Endothelial cell of umbilical vein (primary cell): ENCODE data around the gene EEA1. TPM values are rescaled to one million over a fixed set of nuclear protein-coding genes. Genes with fewer than 3 reads are reported as not detected.

Experiments used
- BruUV-seq: library from RNA; stranded (reverse); fragments of 400-500 nt; replicated peaks from 2 replicates; lab custom pipeline; 2021; lab: Mats Ljungman, UMichigan
- CTCF ChIA-PET: fragments of 300-600, 350-600 bp; sonication (Branson Sonifier 250); formaldehyde crosslinking; loops from one replicate; lab custom pipeline; 2021; ENCODE audit warnings: antibody characterized with exemption, inconsistent platforms; lab: Charles Lee
- POLR2A ChIA-PET: fragments of 300-600, 350-600 bp; sonication (Branson Sonifier 250); formaldehyde crosslinking; loops from one replicate; lab custom pipeline; 2021; ENCODE audit warnings: antibody characterized with exemption, inconsistent platforms; lab: Charles Lee
- DNase-seq: peaks from one replicate; pipeline ENCODE4 v3.0.0-alpha.2; 2011; ENCODE audit warnings: low read depth, low spot score
- FAIRE-seq: peaks from 2 replicates; lab custom pipeline; 2011; peaks lifted over from hg19 to GRCh38; lab: Jason Lieb, UNC
- H2AFZ ChIP-seq: 2 replicates; pipeline ENCODE4 v1.6.0; 2012; ENCODE audit warnings: low read depth, low read length, control low read depth, inconsistent platforms
- H3K27ac ChIP-seq: 2 replicates; pipeline ENCODE4 v1.5.1; 2011; ENCODE audit warnings: low read depth, mild to moderate bottlenecking, control low read depth, low read length, moderate library complexity; ENCODE audit not compliant: insufficient read depth
- H3K27me3 ChIP-seq, 2 experiments: 2 replicates each; pipeline versions ENCODE4 v1.6.0 to v1.6.1; 2011; ENCODE audit warnings: low read length in 2 of 2, mixed read lengths in 1 of 2; ENCODE audit not compliant: control insufficient read depth in 2 of 2, insufficient read depth in 2 of 2
- H3K36me3 ChIP-seq, 2 experiments: 2 replicates in 1 of 2; 3 replicates in 1 of 2; pipeline ENCODE4 v1.5.1; 2011; ENCODE audit warnings: low read length in 2 of 2, mild to moderate bottlenecking in 1 of 2, moderate library complexity in 1 of 2; ENCODE audit not compliant: control insufficient read depth in 2 of 2, insufficient read depth in 2 of 2; ENCODE audit errors: extremely low read depth in 1 of 2
- H3K4me1 ChIP-seq: 3 replicates; pipeline ENCODE4 v1.5.1; 2011; ENCODE audit warnings: mild to moderate bottlenecking, low read length; ENCODE audit not compliant: control insufficient read depth, insufficient read depth; ENCODE audit errors: extremely low read depth
- H3K4me2 ChIP-seq: 2 replicates; pipeline ENCODE4 v1.6.1; 2011; ENCODE audit warnings: low read length, control low read depth, mixed read lengths; ENCODE audit not compliant: insufficient read depth
- H3K4me3 ChIP-seq, 3 experiments: fragments of 200-600 bp in 1 of 3; sonication (generic), shearing (Covaris generic) in 1 of 3; replicated peaks in 1 of 3; 2 replicates each; pipeline ENCODE4 v1.5.1; 2011 to 2016; ENCODE audit warnings: control low read depth in 3 of 3, low read length in 3 of 3, mild to moderate bottlenecking in 2 of 3, inconsistent platforms in 1 of 3, low read depth in 1 of 3, moderate library complexity in 1 of 3; ENCODE audit not compliant: insufficient read depth in 1 of 3
- H3K79me2 ChIP-seq: 2 replicates; pipeline ENCODE4 v1.6.0; 2012; ENCODE audit warnings: low read length, inconsistent platforms; ENCODE audit not compliant: control insufficient read depth, insufficient read depth
- H3K9ac ChIP-seq: replicated peaks from 2 replicates; pipeline ENCODE3; 2011; ENCODE audit warnings: low read length, control low read depth; ENCODE audit not compliant: insufficient read depth; ENCODE audit errors: extremely low read depth
- H3K9me1 ChIP-seq: replicated peaks from 3 replicates; pipeline ENCODE4 v1.6.0; 2011; ENCODE audit warnings: mild to moderate bottlenecking, low read length; ENCODE audit not compliant: control insufficient read depth, insufficient read depth; ENCODE audit errors: extremely low read depth
- H3K9me3 ChIP-seq: replicated peaks from 2 replicates; pipeline ENCODE4 v1.5.1; 2012; ENCODE audit warnings: low read length, inconsistent platforms; ENCODE audit not compliant: control insufficient read depth, insufficient read depth
- H4K20me1 ChIP-seq: replicated peaks from 2 replicates; pipeline ENCODE3; 2011; ENCODE audit warnings: mild to moderate bottlenecking, low read length; ENCODE audit not compliant: control insufficient read depth, insufficient read depth; ENCODE audit errors: extremely low read depth
- FOS ChIP-seq: IDR thresholded peaks from 2 replicates; pipeline ENCODE4 v1.6.1; 2011; ENCODE audit warnings: mild to moderate bottlenecking, low read length, moderate library complexity, borderline replicate concordance; ENCODE audit not compliant: insufficient read depth
- GATA2 ChIP-seq: IDR thresholded peaks from 2 replicates; pipeline ENCODE4 v1.7.0; 2011; ENCODE audit warnings: low read depth, mild to moderate bottlenecking, moderate library complexity, mixed read lengths, low read length; ENCODE audit not compliant: insufficient read length, insufficient read depth
- JUN ChIP-seq: IDR thresholded peaks from 2 replicates; pipeline ENCODE4 v1.6.1; 2011; ENCODE audit warnings: borderline replicate concordance, low read depth; ENCODE audit not compliant: insufficient read length, insufficient read depth
- MYC ChIP-seq: IDR thresholded peaks from one replicate; pipeline ENCODE4 v1.6.1; 2011; ENCODE audit warnings: mild to moderate bottlenecking, low read depth, low read length
- POLR2A ChIP-seq: IDR thresholded peaks from 2 replicates; pipeline ENCODE4 v1.6.1; 2012; ENCODE audit warnings: low read depth, mild to moderate bottlenecking, control low read depth, low read length
- POLR2AphosphoS5 ChIP-seq: IDR thresholded peaks from 2 replicates; pipeline ENCODE4 v1.6.1; 2012; ENCODE audit warnings: low read depth, mild to moderate bottlenecking, control low read depth, low read length, moderate library complexity; ENCODE audit not compliant: insufficient read depth
- dilution Hi-C: fragments of 300-500 bp; cut with MboI; formaldehyde crosslinking; loops from one replicate; pipeline ENCODE4 v1.15.0; 2019; ENCODE audit warnings: low sequenced_read_pairs; ENCODE audit not compliant: extremely low pct_ligation_motif_present
- intact Hi-C: fragments of 100-400 bp; cut with micrococcal nuclease; formaldehyde crosslinking; loops from one replicate; pipeline ENCODE4 v1.10.0; 2022
- polyA plus RNA-seq, 4 experiments: library from polyadenylated mRNA; depleted of rRNA in 3 of 4; stranded (reverse) in 3 of 4; unstranded in 1 of 4; fragments of >200 nt; gene quantifications; 2 replicates each; pipeline versions ENCODE4 v1.2.1 to v1.2.3, GENCODE V29; 2011 to 2012; ENCODE audit warnings: missing spikeins in 1 of 4
- total RNA-seq: library from RNA; stranded (reverse); gene quantifications from 2 replicates; pipeline ENCODE4 v1.2.3, GENCODE V29; 2021
- TF ChIP-seq, protein P1 (sequence below): IDR thresholded peaks from 2 replicates; pipeline ENCODE4 v1.6.1; 2011; ENCODE audit not compliant: insufficient read depth, insufficient read length
- TF ChIP-seq, protein P2 (sequence below), 2 donors: IDR thresholded peaks; 1 replicate in 1 of 2; 2 replicates in 1 of 2; pipeline ENCODE4 v1.5.1; 2011; ENCODE audit warnings: low read length in 2 of 2, mild to moderate bottlenecking in 2 of 2, moderate library complexity in 2 of 2, control low read depth in 1 of 2, inconsistent platforms in 1 of 2, low read depth in 1 of 2; ENCODE audit not compliant: insufficient read depth in 1 of 2; ENCODE audit errors: extremely low read depth in 1 of 2

EEA1 gene
- total and polyA plus RNA-seq, 2 donors (not counting 3 experiments of a cell fraction or from before 2014, with no cell fraction given), result 2.6 to 38.8 TPM

DNA sequence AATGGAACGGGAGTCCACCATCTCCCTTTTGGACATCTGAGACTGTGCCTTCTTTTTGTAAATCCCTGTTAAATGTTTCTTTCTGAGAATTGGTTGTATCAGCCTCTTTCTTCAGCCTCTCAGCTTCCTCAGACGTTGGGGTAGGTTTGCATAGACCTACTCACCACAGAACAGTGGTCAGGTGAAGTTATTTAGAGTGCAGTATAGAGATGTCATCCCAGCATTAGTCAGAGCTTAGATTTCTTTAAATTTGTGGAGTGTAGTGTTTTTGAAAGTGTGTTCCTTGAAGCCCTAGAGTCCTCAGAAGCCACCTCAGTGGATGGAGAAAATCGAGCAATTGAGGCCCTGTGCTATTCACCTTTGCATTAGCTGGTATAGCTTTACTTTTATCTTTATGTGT lies 8.9 kb upstream of the EEA1 start:
- Histone ChIP-seq H3K4me2 (no peak overlapping the region), H4K20me1 (no peaks in the 10 kb centered on the region), H2AFZ (no peak overlapping the region), H3K27me3 (no peaks in the 10 kb centered on the region), H3K27ac (no peak overlapping the region), H3K9ac (no peak overlapping the region), H3K4me1 (no peaks in the 10 kb centered on the region), H3K4me3 (no peak overlapping the region), H3K9me1 (no peaks in the 10 kb centered on the region), H3K36me3 (no peaks in the 10 kb centered on the region), H3K79me2 (no peaks in the 10 kb centered on the region), H3K9me3 (no peaks in the 10 kb centered on the region)
- DNase-seq (no peak), FAIRE-seq (no peak)
- intact Hi-C loops, result no loop called here
- TF ChIP-seq, protein P1, sequence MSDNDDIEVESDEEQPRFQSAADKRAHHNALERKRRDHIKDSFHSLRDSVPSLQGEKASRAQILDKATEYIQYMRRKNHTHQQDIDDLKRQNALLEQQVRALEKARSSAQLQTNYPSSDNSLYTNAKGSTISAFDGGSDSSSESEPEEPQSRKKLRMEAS, result no peak
- TF ChIP-seq MYC (no peak), GATA2 (no peak), FOS (no peak), JUN (no peak), POLR2A (no peak), POLR2AphosphoS5 (no peak)
- TF ChIP-seq, protein P2, sequence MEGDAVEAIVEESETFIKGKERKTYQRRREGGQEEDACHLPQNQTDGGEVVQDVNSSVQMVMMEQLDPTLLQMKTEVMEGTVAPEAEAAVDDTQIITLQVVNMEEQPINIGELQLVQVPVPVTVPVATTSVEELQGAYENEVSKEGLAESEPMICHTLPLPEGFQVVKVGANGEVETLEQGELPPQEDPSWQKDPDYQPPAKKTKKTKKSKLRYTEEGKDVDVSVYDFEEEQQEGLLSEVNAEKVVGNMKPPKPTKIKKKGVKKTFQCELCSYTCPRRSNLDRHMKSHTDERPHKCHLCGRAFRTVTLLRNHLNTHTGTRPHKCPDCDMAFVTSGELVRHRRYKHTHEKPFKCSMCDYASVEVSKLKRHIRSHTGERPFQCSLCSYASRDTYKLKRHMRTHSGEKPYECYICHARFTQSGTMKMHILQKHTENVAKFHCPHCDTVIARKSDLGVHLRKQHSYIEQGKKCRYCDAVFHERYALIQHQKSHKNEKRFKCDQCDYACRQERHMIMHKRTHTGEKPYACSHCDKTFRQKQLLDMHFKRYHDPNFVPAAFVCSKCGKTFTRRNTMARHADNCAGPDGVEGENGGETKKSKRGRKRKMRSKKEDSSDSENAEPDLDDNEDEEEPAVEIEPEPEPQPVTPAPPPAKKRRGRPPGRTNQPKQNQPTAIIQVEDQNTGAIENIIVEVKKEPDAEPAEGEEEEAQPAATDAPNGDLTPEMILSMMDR (IDR thresholded peaks at IDR 0.05; ENCODE audit: extremely low read depth in 1 of 2, insufficient read depth in 1 of 2, low read depth in 1 of 2, low read length in 2 of 2), result no peak
- POLR2A ChIA-PET, result no interaction called here
- BruUV-seq, result no TSS peak
- CTCF ChIA-PET, result no interaction called here
- dilution Hi-C loops, result no loop called here
